HG03354 (cell line): ENCODE results near the gene CCHCR1.
A peak's percentile ranks its signal among the peaks of the same experiment; 100 is the strongest.
"Not testable (repeated sequence)": the region's sequence is repeated elsewhere in the genome, so short reads cannot be mapped to it uniquely, and the experiment has no call there.

Experiments
- ATAC-seq: cut with Tn5 transposase; IDR thresholded peaks from one replicate; pipeline ENCODE4 v1.9.1; 2021; ENCODE audit warnings: mild to moderate bottlenecking; ENCODE audit not compliant: unreplicated experiment, poor library complexity, severe bottlenecking

Gene CCHCR1

GRCh38 chr6:31157513-31158139, at the start of gene CCHCR1:
CCHCR1 (minus strand) TSS chr6:31157802; CDS start chr6:31157600, 202 bp downstream.
- ATAC-seq = no peak

GRCh38 chr6:31205638-31206037, 48.0 kb upstream of the CCHCR1 start:
- ATAC-seq = no peak

- no peak for ATAC-seq
Observed at GRCh38 chr6:31204751-31205145, 47.1 kb upstream of the CCHCR1 start.

- peak; percentile 64 for ATAC-seq
Observed at GRCh38 chr6:31203345-31203979, 45.9 kb upstream of the CCHCR1 start.

GRCh38 chr6:31202259-31203166, 44.9 kb upstream of the CCHCR1 start:
- ATAC-seq = no peak

GRCh38 chr6:31199105-31199452, 41.5 kb upstream of the CCHCR1 start:
- ATAC-seq = not testable (repeated sequence)

GRCh38 chr6:31197559-31198305, 40.1 kb upstream of the CCHCR1 start:
- peak; percentile 82 for ATAC-seq

GRCh38 chr6:31196251-31197022, 38.8 kb upstream of the CCHCR1 start:
- ATAC-seq = not testable (repeated sequence)

GRCh38 chr6:31195308-31195979, 37.8 kb upstream of the CCHCR1 start:
- ATAC-seq = not testable (repeated sequence)

GRCh38 chr6:31194061-31194834, 36.6 kb upstream of the CCHCR1 start:
- no peak for ATAC-seq

- no peak for ATAC-seq
Observed at GRCh38 chr6:31193206-31193605, 35.6 kb upstream of the CCHCR1 start.

- ATAC-seq = not testable (repeated sequence)
Observed at GRCh38 chr6:31192431-31193105, 35.0 kb upstream of the CCHCR1 start.

- ATAC-seq = peak; percentile 64
Observed at GRCh38 chr6:31190488-31190887, 32.9 kb upstream of the CCHCR1 start.

- not testable (repeated sequence) for ATAC-seq
Observed at GRCh38 chr6:31189223-31189622, 31.6 kb upstream of the CCHCR1 start.

- no peak for ATAC-seq
Observed at GRCh38 chr6:31187780-31188194, 30.2 kb upstream of the CCHCR1 start.

GRCh38 chr6:31186052-31186734, 28.6 kb upstream of the CCHCR1 start:
- ATAC-seq = no peak

GRCh38 chr6:31185695-31186051, 28.1 kb upstream of the CCHCR1 start:
- ATAC-seq = not testable (repeated sequence)
